ENCODE results near the gene NECAB3. TPM values are rescaled to one million over a fixed set of nuclear protein-coding genes. Genes with fewer than 3 reads are reported as not detected.

The NECAB3 gene
- polyA plus RNA-seq, 4 donors: 13.0 to 19.5 (median 14.8) TPM

GRCh38 chr20:33679758-33680485 lies 5.7 kb upstream of the NECAB3 start:
- no peak for DNase-seq (ENCODE audit: low read depth in 4 of 4, low spot score in 3 of 4)

- DNase-seq (ENCODE audit: low read depth in 4 of 4, low spot score in 3 of 4): no peak
These were observed 3.9 kb upstream of the NECAB3 start for GRCh38 chr20:33677991-33678702.

GRCh38 chr20:33676652-33677645 lies 2.7 kb upstream of the NECAB3 start:
- no peak for DNase-seq (ENCODE audit: low read depth in 4 of 4, low spot score in 3 of 4)

- DNase-seq (ENCODE audit: low read depth in 4 of 4, low spot score in 3 of 4): no peak
These were observed 1.9 kb upstream of the NECAB3 start for GRCh38 chr20:33676121-33676520.

GRCh38 chr20:33675136-33675959 lies 1.1 kb upstream of the NECAB3 start:
- no peak for DNase-seq (ENCODE audit: low read depth in 4 of 4, low spot score in 3 of 4)

- no peak for DNase-seq (ENCODE audit: low read depth in 4 of 4, low spot score in 3 of 4)
These were observed 576 bp downstream of the NECAB3 start for GRCh38 chr20:33673410-33674293.

- no peak for DNase-seq (ENCODE audit: low read depth in 4 of 4, low spot score in 3 of 4)
These were observed 1.2 kb downstream of the NECAB3 start for GRCh38 chr20:33673114-33673409.

GRCh38 chr20:33672426-33673113 lies 1.7 kb downstream of the NECAB3 start:
- DNase-seq (ENCODE audit: low read depth in 4 of 4, low spot score in 3 of 4): no peak

GRCh38 chr20:33671573-33672288 lies 2.5 kb downstream of the NECAB3 start:
- no peak for DNase-seq (ENCODE audit: low read depth in 4 of 4, low spot score in 3 of 4)

- DNase-seq (ENCODE audit: low read depth in 4 of 4, low spot score in 3 of 4): no peak
These were observed 3.3 kb downstream of the NECAB3 start for GRCh38 chr20:33670715-33671499.

- no peak for DNase-seq (ENCODE audit: low read depth in 4 of 4, low spot score in 3 of 4)
These were observed 4.2 kb downstream of the NECAB3 start for GRCh38 chr20:33669873-33670640.

- DNase-seq (ENCODE audit: low read depth in 4 of 4, low spot score in 3 of 4): no peak
These were observed 5.0 kb downstream of the NECAB3 start for GRCh38 chr20:33669224-33669623.

- no peak for DNase-seq (ENCODE audit: low read depth in 4 of 4, low spot score in 3 of 4)
These were observed 5.6 kb downstream of the NECAB3 start for GRCh38 chr20:33668466-33669155.

- DNase-seq (ENCODE audit: low read depth in 4 of 4, low spot score in 3 of 4): peak in 1 of 4 donors; percentile 65
These were observed 6.4 kb downstream of the NECAB3 start for GRCh38 chr20:33667676-33668465.

- no peak for DNase-seq (ENCODE audit: low read depth in 4 of 4, low spot score in 3 of 4)
These were observed 7.0 kb downstream of the NECAB3 start for GRCh38 chr20:33667245-33667675.
